Central memory CD4-positive, alpha-beta T cell (primary cell): Measurements from ENCODE around the gene AIFM3.

Source experiments
- DNase-seq: peaks from one replicate; pipeline ENCODE4 v3.0.0; 2022

Gene AIFM3

DNA sequence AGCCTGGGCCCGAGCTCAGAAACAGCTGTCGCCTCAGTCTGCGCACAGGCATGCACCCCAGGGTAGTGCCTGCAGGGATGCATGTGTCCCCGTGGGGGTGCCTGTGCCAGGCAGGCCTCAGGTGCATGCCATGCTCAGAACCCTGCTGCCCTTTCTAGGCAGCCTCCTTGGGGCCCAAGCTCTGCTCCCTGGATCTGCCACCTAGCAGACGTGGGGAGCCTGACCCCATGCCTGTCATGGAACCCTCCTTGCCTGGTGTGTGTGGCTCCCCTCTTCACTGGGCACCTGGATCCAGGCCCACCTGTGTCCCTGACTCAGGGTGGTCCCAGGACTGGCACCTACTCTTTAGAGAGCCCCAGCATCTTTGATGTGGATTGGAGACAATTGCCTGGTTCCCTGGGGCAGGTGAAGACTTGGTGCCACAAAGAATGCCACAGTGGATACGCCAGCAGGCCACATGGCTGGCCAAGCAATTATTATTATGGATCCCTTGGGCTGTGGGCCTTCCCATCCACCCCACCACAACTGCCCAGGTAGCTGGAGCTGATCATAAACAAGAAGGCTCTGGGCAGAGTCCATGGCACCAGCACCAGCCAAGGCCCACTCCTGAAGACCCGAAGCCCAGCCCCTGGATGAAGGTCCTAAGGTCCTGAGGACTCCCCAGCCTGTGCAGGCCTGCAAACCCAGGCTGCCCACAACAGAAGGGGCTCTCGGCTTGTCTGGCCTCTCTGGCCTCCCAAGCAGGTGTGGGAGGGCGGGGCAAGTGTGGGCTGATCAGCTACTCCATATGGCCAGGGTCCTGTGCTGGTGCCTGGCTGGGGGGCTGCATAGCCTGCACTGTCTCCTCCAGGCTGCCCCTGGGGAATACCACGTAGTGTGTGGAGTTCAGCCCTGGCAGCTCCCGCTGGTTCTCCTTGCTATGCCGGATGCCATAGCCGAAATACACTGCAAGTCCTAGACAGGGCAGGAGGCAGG lies 61.5 kb downstream of the AIFM3 start:
- no peak for DNase-seq

DNA sequence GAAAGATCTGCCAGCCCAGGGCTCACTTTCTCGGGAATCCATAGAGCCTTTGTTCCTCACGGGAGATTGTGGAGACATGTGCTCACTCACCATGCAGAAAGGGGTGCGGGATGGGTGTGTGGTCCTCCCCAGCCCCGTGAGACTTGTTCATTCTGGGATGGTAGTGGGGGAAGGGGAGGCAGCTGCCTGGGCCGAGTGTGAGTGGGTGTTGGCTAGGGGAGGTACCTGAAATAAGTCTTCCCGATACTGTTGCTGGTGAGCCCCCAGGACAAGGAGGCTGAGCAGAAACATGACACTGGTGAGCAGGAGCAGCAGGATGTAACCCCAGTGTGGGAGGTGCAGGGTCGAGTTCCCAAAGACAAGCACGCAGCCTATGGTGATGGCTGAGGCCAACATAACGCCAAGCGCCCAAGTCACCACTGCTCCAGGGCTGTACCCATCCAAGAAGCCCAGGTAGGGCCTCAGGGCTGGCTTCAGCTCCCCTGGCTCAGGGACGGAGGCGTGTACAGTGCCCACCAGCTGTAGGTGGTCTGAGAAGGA lies 62.5 kb downstream of the AIFM3 start:
- DNase-seq, result no peak

DNA sequence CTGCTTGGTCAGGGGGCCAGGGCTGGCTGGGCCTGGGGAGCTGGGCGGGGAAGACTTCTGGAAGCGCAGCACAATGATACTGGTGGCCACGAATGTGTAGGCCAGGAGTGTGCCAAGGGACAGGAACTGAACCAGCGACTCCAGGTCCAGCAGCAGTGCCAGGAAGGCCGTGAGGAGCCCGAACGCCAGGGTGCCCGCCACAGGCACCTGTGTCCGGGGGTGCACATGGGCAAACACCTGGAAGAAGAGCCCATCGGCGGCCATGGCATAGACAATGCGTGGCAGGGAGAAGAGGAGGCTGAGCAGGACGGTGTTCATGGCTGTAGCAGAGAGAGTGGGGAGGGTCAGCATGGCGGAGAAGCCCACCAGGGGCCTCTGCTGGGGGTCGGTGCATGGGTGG lies 63.0 kb downstream of the AIFM3 start:
- no peak for DNase-seq
